WTC11 (cell line): ENCODE measurements around the gene TIAL1. TPM values are rescaled to one million over a fixed set of nuclear protein-coding genes. Genes with fewer than 3 reads are reported as not detected.

Experiments
- ATAC-seq: fragments of 200-7000 bp; cut with Tn5 transposase; 2 replicates; pipeline ENCODE4 v1.10.0; 2021; ENCODE audit warnings: mild to moderate bottlenecking, moderate library complexity
- CTCF ChIA-PET: fragments of 300-600 bp; sonication (Branson Sonifier 250); formaldehyde crosslinking; loops from one replicate; lab custom pipeline; 2021; ENCODE audit warnings: antibody characterized with exemption; lab: Charles Lee
- POLR2A ChIA-PET: fragments of 350-600 bp; sonication (Branson Sonifier 250); formaldehyde crosslinking; loops from one replicate; lab custom pipeline; 2021; ENCODE audit warnings: antibody characterized with exemption; lab: Charles Lee
- DNase-seq: peaks from one replicate; pipeline ENCODE4 v3.0.0; 2021; ENCODE audit warnings: low spot score
- H3K27ac Mint-ChIP-seq: 2 replicates; pipeline ENCODE4 v1.8.0; 2021; ENCODE audit warnings: mixed read lengths
- H3K27me3 Mint-ChIP-seq: 2 replicates; pipeline ENCODE4 v1.8.0; 2021; ENCODE audit warnings: low read depth, mild to moderate bottlenecking, moderate library complexity, mixed read lengths
- H3K36me3 Mint-ChIP-seq: 2 replicates; pipeline ENCODE4 v1.8.0; 2021; ENCODE audit warnings: mixed read lengths
- H3K4me1 Mint-ChIP-seq: 2 replicates; pipeline ENCODE4 v1.8.0; 2022; ENCODE audit warnings: mixed read lengths
- H3K4me3 Mint-ChIP-seq: 2 replicates; pipeline ENCODE4 v1.8.0; 2021; ENCODE audit warnings: mild to moderate bottlenecking, moderate library complexity, mixed read lengths
- H3K9me3 Mint-ChIP-seq: 2 replicates; pipeline ENCODE4 v1.8.0; 2021; ENCODE audit warnings: mixed read lengths
- ATF2 ChIP-seq: sonication (generic); formaldehyde crosslinking; IDR thresholded peaks from 2 replicates; pipeline ENCODE4 v1.8.1; 2022; ENCODE audit warnings: low read depth, missing genetic modification reagents, borderline replicate concordance
- CREM ChIP-seq: sonication (generic); formaldehyde crosslinking; IDR thresholded peaks from 2 replicates; pipeline ENCODE4 v1.8.1; 2022; ENCODE audit warnings: mild to moderate bottlenecking, missing genetic modification reagents, moderate library complexity
- GABPB1 ChIP-seq: sonication (generic); formaldehyde crosslinking; IDR thresholded peaks from 2 replicates; pipeline ENCODE4 v1.8.1; 2023; ENCODE audit warnings: mild to moderate bottlenecking, missing genetic modification reagents
- GRHL2 ChIP-seq: fragments of 250-450 bp; sonication (Bioruptor Pico); IDR thresholded peaks from 2 replicates; pipeline ENCODE4 v1.8.0; 2022; ENCODE audit warnings: mild to moderate bottlenecking, moderate library complexity; ENCODE audit not compliant: insufficient replicate concordance, severe bottlenecking
- GTF2I ChIP-seq: fragments of 250-450 bp; sonication (Bioruptor Pico); conservative IDR thresholded peaks from 2 replicates; pipeline ENCODE4 v1.4.0; 2021; ENCODE audit warnings: mild to moderate bottlenecking
- JUN ChIP-seq: sonication (generic); formaldehyde crosslinking; IDR thresholded peaks from 2 replicates; pipeline ENCODE4 v1.8.0; 2023; ENCODE audit warnings: mild to moderate bottlenecking, missing genetic modification reagents
- MLX ChIP-seq: sonication (generic); formaldehyde crosslinking; IDR thresholded peaks from 2 replicates; pipeline ENCODE4 v1.8.1; 2023; ENCODE audit warnings: mild to moderate bottlenecking, missing genetic modification reagents, moderate library complexity
- MYBL2 ChIP-seq: sonication (generic); formaldehyde crosslinking; IDR thresholded peaks from 2 replicates; pipeline ENCODE4 v1.8.1; 2023; ENCODE audit warnings: mild to moderate bottlenecking, moderate library complexity, missing genetic modification reagents
- NFYB ChIP-seq: sonication (generic); formaldehyde crosslinking; conservative IDR thresholded peaks from 2 replicates; pipeline ENCODE4 v1.8.0; 2022; ENCODE audit warnings: low read depth, missing genetic modification reagents
- SMAD3 ChIP-seq: sonication (generic); formaldehyde crosslinking; IDR thresholded peaks from 2 replicates; pipeline ENCODE4 v1.8.0; 2022; ENCODE audit warnings: missing genetic modification reagents, mild to moderate bottlenecking, borderline replicate concordance
- ZNF138 ChIP-seq: sonication (generic); formaldehyde crosslinking; conservative IDR thresholded peaks from 2 replicates; pipeline ENCODE4 v1.8.1; 2022; ENCODE audit warnings: mild to moderate bottlenecking, moderate library complexity, missing genetic modification reagents
- total RNA-seq: library from RNA; stranded (reverse); gene quantifications from 3 replicates; pipeline ENCODE4 v1.2.3, GENCODE V29; 2021
- TF ChIP-seq, protein P1 (sequence below): fragments of 250-450 bp; sonication (Bioruptor Pico); IDR thresholded peaks from 2 replicates; pipeline ENCODE4 v1.9.0; 2021; ENCODE audit warnings: mild to moderate bottlenecking, borderline replicate concordance

Gene TIAL1
- total RNA-seq, 1 experiment from 2014 or later: 170 TPM

DNA sequence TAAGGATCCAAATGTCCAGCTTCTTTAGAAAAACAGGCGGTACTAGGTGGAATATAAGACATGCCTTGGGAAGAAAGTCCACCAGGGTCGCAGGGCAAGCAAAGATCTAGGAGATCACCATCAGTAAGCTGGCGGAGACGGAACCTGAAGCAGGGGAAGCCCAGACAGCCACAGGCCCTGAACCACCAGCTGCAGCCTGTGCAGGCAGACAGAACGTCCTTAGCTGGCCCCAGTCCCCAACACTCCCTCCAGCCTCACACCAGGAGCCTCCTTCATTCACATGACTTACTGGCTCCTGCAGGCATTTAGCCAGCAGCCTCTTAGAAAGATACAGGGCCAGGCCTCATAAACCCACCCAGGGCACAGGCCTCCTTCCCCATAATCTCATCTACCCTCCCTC lies 71.6 kb downstream of the TIAL1 start (continued):
- TF ChIP-seq, protein P1, sequence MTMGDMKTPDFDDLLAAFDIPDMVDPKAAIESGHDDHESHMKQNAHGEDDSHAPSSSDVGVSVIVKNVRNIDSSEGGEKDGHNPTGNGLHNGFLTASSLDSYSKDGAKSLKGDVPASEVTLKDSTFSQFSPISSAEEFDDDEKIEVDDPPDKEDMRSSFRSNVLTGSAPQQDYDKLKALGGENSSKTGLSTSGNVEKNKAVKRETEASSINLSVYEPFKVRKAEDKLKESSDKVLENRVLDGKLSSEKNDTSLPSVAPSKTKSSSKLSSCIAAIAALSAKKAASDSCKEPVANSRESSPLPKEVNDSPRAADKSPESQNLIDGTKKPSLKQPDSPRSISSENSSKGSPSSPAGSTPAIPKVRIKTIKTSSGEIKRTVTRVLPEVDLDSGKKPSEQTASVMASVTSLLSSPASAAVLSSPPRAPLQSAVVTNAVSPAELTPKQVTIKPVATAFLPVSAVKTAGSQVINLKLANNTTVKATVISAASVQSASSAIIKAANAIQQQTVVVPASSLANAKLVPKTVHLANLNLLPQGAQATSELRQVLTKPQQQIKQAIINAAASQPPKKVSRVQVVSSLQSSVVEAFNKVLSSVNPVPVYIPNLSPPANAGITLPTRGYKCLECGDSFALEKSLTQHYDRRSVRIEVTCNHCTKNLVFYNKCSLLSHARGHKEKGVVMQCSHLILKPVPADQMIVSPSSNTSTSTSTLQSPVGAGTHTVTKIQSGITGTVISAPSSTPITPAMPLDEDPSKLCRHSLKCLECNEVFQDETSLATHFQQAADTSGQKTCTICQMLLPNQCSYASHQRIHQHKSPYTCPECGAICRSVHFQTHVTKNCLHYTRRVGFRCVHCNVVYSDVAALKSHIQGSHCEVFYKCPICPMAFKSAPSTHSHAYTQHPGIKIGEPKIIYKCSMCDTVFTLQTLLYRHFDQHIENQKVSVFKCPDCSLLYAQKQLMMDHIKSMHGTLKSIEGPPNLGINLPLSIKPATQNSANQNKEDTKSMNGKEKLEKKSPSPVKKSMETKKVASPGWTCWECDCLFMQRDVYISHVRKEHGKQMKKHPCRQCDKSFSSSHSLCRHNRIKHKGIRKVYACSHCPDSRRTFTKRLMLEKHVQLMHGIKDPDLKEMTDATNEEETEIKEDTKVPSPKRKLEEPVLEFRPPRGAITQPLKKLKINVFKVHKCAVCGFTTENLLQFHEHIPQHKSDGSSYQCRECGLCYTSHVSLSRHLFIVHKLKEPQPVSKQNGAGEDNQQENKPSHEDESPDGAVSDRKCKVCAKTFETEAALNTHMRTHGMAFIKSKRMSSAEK (CRISPR knock-in tag): no peak

- TF ChIP-seq CREM (CRISPR knock-in tag) (no peak), ZNF138 (CRISPR knock-in tag) (no peak), SMAD3 (CRISPR knock-in tag) (no peak), JUN (CRISPR knock-in tag) (no peak)
Measured at GRCh38 chr10:119524720-119525070, 72.1 kb downstream of the TIAL1 start.

GRCh38 chr10:119523895-119524719 lies 72.7 kb downstream of the TIAL1 start:
- CTCF ChIA-PET: interaction anchor here (0.5 to 1.2 kb wide), 2 partner anchors 316 to 326 kb away, joined by 3 read pairs; no protein-coding TSS in a partner anchor

More at GRCh38 chr10:119524720-119525070, 72.1 kb downstream of the TIAL1 start:
- H3K4me3 Mint-ChIP-seq: no peak overlapping the region
- ChIA-PET CTCF (interaction anchor here (1.2 kb wide), 1 partner anchor 326 kb away, joined by 3 read pairs; no protein-coding TSS in a partner anchor), POLR2A (no interaction called here)
- no peaks in the 10 kb centered on the region for H3K27me3 Mint-ChIP-seq
- H3K27ac Mint-ChIP-seq: no peak overlapping the region
- H3K36me3 Mint-ChIP-seq: no peaks in the 10 kb centered on the region
- DNase-seq (no peak), ATAC-seq (no peak)
- no peaks in the 10 kb centered on the region for H3K9me3 Mint-ChIP-seq
- peaks cover 8% of the 10 kb centered on the region; the same call in 1 of the 2 replicates for H3K4me1 Mint-ChIP-seq

More at GRCh38 chr10:119523895-119524719, 72.7 kb downstream of the TIAL1 start:
- TF ChIP-seq MYBL2 (CRISPR knock-in tag): no peak
- TF ChIP-seq MLX (CRISPR knock-in tag): no peak
- no peak for TF ChIP-seq GRHL2 (CRISPR knock-in tag)
- TF ChIP-seq ATF2 (CRISPR knock-in tag): no peak
- no peak for TF ChIP-seq GABPB1 (CRISPR knock-in tag)
- no peak for TF ChIP-seq GTF2I (CRISPR knock-in tag)
- TF ChIP-seq NFYB (CRISPR knock-in tag): no peak
- DNase-seq (no peak), ATAC-seq (no peak)
- peak overlapping the region; percentile 30; the same call in 1 of the 2 replicates for H3K27ac Mint-ChIP-seq
- H3K4me3 Mint-ChIP-seq: no peak overlapping the region
- POLR2A ChIA-PET: no interaction called here
- no peaks in the 10 kb centered on the region for H3K9me3 Mint-ChIP-seq
- peaks cover 8% of the 10 kb centered on the region; the same call in 1 of the 2 replicates for H3K4me1 Mint-ChIP-seq
- H3K36me3 Mint-ChIP-seq: no peaks in the 10 kb centered on the region
- no peaks in the 10 kb centered on the region for H3K27me3 Mint-ChIP-seq

Other genes with a start within 250 kb of the TIAL1 start
- gene RGS10, start 54.2 kb downstream of the TIAL1 start, total RNA-seq: 21.6 to 23.1 TPM (median 22.6 TPM) in 3 replicates
- 15.7 to 16.8 TPM (median 15.9 TPM) in 3 replicates for gene BAG3, start 54.4 kb upstream of the TIAL1 start, total RNA-seq
- gene INPP5F, start 129.1 kb upstream of the TIAL1 start, total RNA-seq: 79.3 to 83.3 TPM (median 80.6 TPM) in 3 replicates